Measurements from ENCODE around the gene CNDP1.
"Not testable (repeated sequence)": the region's sequence is repeated elsewhere in the genome, so short reads cannot be mapped to it uniquely, and the experiment has no call there.

Gene CNDP1

DNA sequence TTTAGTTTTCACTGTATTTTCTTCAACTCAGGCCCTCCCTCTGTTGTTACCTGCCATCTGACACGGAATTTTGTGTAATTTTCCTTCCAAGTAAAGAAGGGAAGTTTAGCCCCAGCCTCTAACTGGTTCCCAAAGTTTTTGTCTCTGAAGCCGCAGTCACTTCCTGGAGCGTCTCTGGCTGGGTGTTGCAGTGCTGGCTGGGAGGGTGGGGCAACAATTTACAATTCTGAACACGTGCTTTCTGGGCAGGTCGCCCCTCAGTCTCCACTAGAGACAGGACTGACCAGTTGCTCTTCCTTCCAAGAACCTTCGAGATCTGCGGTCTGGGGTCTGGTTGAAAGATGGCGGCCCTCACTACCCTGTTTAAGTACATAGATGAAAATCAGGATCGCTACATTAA is 34.7 kb upstream of the CNDP1 start:
- Histone ChIP-seq H3K4me3 (ENCODE audit: severe bottlenecking) (peak overlapping the region; percentile 25), H3K4me1 (ENCODE audit: insufficient read depth, poor library complexity, severe bottlenecking) (peaks cover 11% of the 10 kb centered on the region), H3K27me3 (ENCODE audit: insufficient read depth, poor library complexity, severe bottlenecking) (no peaks in the 10 kb centered on the region), H3K36me3 (ENCODE audit: low read depth) (peaks cover 39% of the 10 kb centered on the region), H3K9me3 (ENCODE audit: severe bottlenecking) (no peaks in the 10 kb centered on the region), H3K27ac (ENCODE audit: poor library complexity, severe bottlenecking) (peak overlapping the region; percentile 81)
- DNase-seq (ENCODE audit: low spot score) = no peak
- TF ChIP-seq, protein P1, sequence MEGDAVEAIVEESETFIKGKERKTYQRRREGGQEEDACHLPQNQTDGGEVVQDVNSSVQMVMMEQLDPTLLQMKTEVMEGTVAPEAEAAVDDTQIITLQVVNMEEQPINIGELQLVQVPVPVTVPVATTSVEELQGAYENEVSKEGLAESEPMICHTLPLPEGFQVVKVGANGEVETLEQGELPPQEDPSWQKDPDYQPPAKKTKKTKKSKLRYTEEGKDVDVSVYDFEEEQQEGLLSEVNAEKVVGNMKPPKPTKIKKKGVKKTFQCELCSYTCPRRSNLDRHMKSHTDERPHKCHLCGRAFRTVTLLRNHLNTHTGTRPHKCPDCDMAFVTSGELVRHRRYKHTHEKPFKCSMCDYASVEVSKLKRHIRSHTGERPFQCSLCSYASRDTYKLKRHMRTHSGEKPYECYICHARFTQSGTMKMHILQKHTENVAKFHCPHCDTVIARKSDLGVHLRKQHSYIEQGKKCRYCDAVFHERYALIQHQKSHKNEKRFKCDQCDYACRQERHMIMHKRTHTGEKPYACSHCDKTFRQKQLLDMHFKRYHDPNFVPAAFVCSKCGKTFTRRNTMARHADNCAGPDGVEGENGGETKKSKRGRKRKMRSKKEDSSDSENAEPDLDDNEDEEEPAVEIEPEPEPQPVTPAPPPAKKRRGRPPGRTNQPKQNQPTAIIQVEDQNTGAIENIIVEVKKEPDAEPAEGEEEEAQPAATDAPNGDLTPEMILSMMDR (IDR thresholded peaks at IDR 0.05; ENCODE audit: poor library complexity, severe bottlenecking) = no peak
- ATAC-seq (ENCODE audit: low read depth) = peak; percentile 30

DNA sequence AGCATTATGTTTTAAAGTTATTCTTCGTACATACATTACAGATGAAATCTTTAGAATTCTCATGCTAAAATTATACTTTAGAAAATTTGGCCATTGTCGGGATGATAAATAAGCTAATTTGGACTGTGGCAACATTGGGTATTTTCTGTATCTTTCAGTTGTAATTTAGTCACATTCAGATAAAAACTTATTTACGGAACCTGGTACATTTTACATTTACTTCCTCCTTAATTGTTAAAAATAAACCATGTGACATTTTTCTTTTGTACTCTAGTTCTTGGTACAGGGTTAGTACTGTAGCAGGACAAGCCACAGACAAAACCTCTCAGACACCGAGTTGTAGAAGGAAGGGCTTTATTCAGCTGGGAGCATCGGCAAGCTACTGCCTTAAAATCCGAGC is 33.9 kb upstream of the CNDP1 start:
- H3K27me3 ChIP-seq (ENCODE audit: insufficient read depth, poor library complexity, severe bottlenecking) = no peaks in the 10 kb centered on the region
- TF ChIP-seq, protein P1 (IDR thresholded peaks at IDR 0.05; ENCODE audit: poor library complexity, severe bottlenecking) = no peak
- peaks cover 11% of the 10 kb centered on the region for H3K4me1 ChIP-seq (ENCODE audit: insufficient read depth, poor library complexity, severe bottlenecking)
- DNase-seq (ENCODE audit: low spot score) = no peak
- peak overlapping the region; percentile 81 for H3K27ac ChIP-seq (ENCODE audit: poor library complexity, severe bottlenecking)
- peaks cover 47% of the 10 kb centered on the region for H3K36me3 ChIP-seq (ENCODE audit: low read depth)
- H3K9me3 ChIP-seq (ENCODE audit: severe bottlenecking) = no peaks in the 10 kb centered on the region
- no peak for ATAC-seq (ENCODE audit: low read depth)
- H3K4me3 ChIP-seq (ENCODE audit: severe bottlenecking) = peak overlapping the region; percentile 25

DNA sequence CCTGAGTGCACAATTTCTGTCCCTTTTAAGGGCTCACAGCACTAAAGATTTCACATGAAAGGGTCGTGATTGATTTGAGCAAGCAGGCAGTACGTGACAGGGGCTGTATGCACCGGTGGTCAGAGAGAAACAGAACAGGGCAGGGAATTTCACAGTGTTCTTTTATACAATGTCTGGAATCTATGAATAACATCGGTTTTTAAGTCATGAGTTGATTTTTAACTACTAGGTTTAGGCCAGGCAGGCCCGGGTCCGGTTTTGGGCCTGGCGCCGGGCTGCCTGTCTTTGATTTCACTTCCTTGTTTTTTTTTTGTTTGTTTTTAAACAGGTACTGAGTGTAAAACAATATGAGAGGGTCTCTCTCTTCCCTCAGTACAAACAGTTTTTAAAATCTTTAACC is 33.5 kb upstream of the CNDP1 start:
- DNase-seq (ENCODE audit: low spot score); H3K9me3 ChIP-seq (ENCODE audit: severe bottlenecking); H3K27me3 ChIP-seq (ENCODE audit: insufficient read depth, poor library complexity, severe bottlenecking); ATAC-seq (ENCODE audit: low read depth): not testable (repeated sequence)
- H3K36me3 ChIP-seq (ENCODE audit: low read depth) = peaks cover 51% of the 10 kb centered on the region
- peak overlapping the region; percentile 81 for H3K27ac ChIP-seq (ENCODE audit: poor library complexity, severe bottlenecking)
- H3K4me1 ChIP-seq (ENCODE audit: insufficient read depth, poor library complexity, severe bottlenecking) = peaks cover 11% of the 10 kb centered on the region
- peak overlapping the region; percentile 25 for H3K4me3 ChIP-seq (ENCODE audit: severe bottlenecking)

DNA sequence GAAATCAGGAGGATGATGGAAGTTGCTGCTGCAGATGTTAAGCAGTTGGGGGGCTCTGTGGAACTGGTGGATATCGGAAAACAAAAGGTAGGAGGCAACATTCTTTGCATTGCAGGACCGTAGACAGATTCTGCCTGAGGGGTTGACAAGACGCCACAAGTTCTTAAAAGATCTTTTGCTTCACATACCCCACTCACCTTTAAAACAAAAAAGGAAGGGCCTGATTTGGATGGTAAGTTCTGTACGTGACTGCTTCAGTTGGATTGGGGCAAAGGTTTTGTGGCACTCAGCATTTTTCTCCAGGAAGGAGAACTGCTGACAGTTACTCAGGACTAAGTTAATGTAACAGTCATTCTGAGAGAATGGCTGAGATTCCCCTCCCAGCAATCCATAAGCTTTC is 32.9 kb upstream of the CNDP1 start:
- peak overlapping the region; percentile 25 for H3K4me3 ChIP-seq (ENCODE audit: severe bottlenecking)
- ATAC-seq (ENCODE audit: low read depth) (peak; percentile 60), DNase-seq (ENCODE audit: low spot score) (no peak)
- H3K4me1 ChIP-seq (ENCODE audit: insufficient read depth, poor library complexity, severe bottlenecking) = peaks cover 11% of the 10 kb centered on the region
- peak overlapping the region; percentile 81 for H3K27ac ChIP-seq (ENCODE audit: poor library complexity, severe bottlenecking)
- H3K9me3 ChIP-seq (ENCODE audit: severe bottlenecking) = no peaks in the 10 kb centered on the region
- H3K27me3 ChIP-seq (ENCODE audit: insufficient read depth, poor library complexity, severe bottlenecking) = no peaks in the 10 kb centered on the region
- TF ChIP-seq, protein P1 (IDR thresholded peaks at IDR 0.05; ENCODE audit: poor library complexity, severe bottlenecking) = no peak
- H3K36me3 ChIP-seq (ENCODE audit: low read depth) = peaks cover 57% of the 10 kb centered on the region

DNA sequence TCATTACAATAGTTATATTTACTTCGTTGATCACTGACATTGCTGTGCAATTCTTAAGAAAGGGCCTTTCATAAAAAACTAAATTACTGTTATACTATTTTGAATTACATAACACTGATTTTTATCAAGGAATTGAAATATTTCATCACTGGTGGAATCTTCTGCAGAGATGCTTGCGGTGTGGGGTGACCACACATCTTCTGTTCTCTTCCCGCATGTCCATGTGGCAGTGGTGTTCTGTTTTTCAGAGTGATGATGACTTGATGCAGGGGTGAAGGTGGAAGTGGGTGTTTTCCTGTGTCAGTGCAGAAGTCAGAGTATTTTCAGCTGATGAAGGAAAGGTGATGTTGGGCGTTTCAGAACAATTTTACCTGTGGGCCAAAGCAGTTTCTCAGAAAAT is 31.2 kb upstream of the CNDP1 start:
- ATAC-seq (ENCODE audit: low read depth) = no peak

More for the DNA sequence above, 31.2 kb upstream of the CNDP1 start:
- TF ChIP-seq, protein P1 (IDR thresholded peaks at IDR 0.05; ENCODE audit: poor library complexity, severe bottlenecking) = no peak
- H3K27ac ChIP-seq (ENCODE audit: poor library complexity, severe bottlenecking) = no peak overlapping the region
- H3K36me3 ChIP-seq (ENCODE audit: low read depth) = peaks cover 74% of the 10 kb centered on the region
- DNase-seq (ENCODE audit: low spot score) = no peak
- peaks cover 11% of the 10 kb centered on the region for H3K4me1 ChIP-seq (ENCODE audit: insufficient read depth, poor library complexity, severe bottlenecking)
- no peaks in the 10 kb centered on the region for H3K27me3 ChIP-seq (ENCODE audit: insufficient read depth, poor library complexity, severe bottlenecking)
- H3K9me3 ChIP-seq (ENCODE audit: severe bottlenecking) = no peaks in the 10 kb centered on the region
- H3K4me3 ChIP-seq (ENCODE audit: severe bottlenecking) = no peak overlapping the region
